Heart left ventricle (tissue), 16 donors: Measurements from ENCODE around the gene GRIPAP1. TPM values are rescaled to one million over a fixed set of nuclear protein-coding genes. Genes with fewer than 3 reads are reported as not detected.

ENCODE experiments used
- ATAC-seq, 4 donors: fragments of 200-7000 bp; cut with Tn5 transposase; one replicate each; pipeline ENCODE4 v1.9.1; 2020 to 2022; ENCODE audit warnings: moderate library complexity in 4 of 4, mild to moderate bottlenecking in 3 of 4, moderate number of reproducible peaks in 1 of 4
- DNase-seq, 5 donors: peaks; one replicate each; pipeline ENCODE4 v3.0.0-alpha.2; 2020
- H3K27ac ChIP-seq, 12 donors: fragments of 200-600 bp; sonication (generic) in 4 of 12; one replicate each; pipeline versions ENCODE4 v1.5.0 to v1.8.0; 2016 to 2022; ENCODE audit warnings: mild to moderate bottlenecking in 2 of 12
- H3K27me3 ChIP-seq, 9 donors: fragments of 200-600 bp; sonication (generic) in 2 of 9; one replicate each; pipeline versions ENCODE4 v1.5.1 to v1.8.0; 2016 to 2022; ENCODE audit warnings: mild to moderate bottlenecking in 3 of 9
- H3K36me3 ChIP-seq, 9 donors: fragments of 200-600 bp; sonication (generic) in 2 of 9; one replicate each; pipeline versions ENCODE4 v1.5.0 to v1.8.0; 2018 to 2022; ENCODE audit warnings: mild to moderate bottlenecking in 2 of 9
- H3K4me1 ChIP-seq, 12 donors: fragments of 200-600 bp; sonication (generic) in 4 of 12; one replicate each; pipeline versions ENCODE4 v1.5.0 to v1.8.0; 2016 to 2022; ENCODE audit warnings: mild to moderate bottlenecking in 3 of 12
- H3K4me3 ChIP-seq, 12 donors: fragments of 200-600 bp; sonication (generic) in 4 of 12; one replicate each; pipeline versions ENCODE4 v1.5.0 to v1.8.0; 2017 to 2022; ENCODE audit warnings: mild to moderate bottlenecking in 9 of 12, moderate library complexity in 4 of 12
- H3K9me3 ChIP-seq, 12 donors: fragments of 200-600 bp; sonication (generic) in 4 of 12; one replicate each; pipeline versions ENCODE4 v1.5.0 to v1.8.0; 2016 to 2022; ENCODE audit warnings: mild to moderate bottlenecking in 1 of 12
- POLR2A ChIP-seq, 2 donors: fragments of 450-650 bp; IDR thresholded peaks; one replicate each; pipeline ENCODE4 v1.6.1; 2017; ENCODE audit warnings: antibody characterized with exemption in 2 of 2, mild to moderate bottlenecking in 2 of 2, moderate library complexity in 2 of 2
- WGBS, 4 donors: extraction: QIAGEN DNeasy Blood & Tissue Kit in 2 of 4; methylation state at CpG; one replicate each; pipeline versions ENCODE4 v1.1.5 to v1.1.7; 2013 to 2018; 5-methylcytosine and 5-hydroxymethylcytosine counted together
- intact Hi-C, 10 donors: fragments of 100-400 bp; cut with DNase I; formaldehyde crosslinking; loops; one replicate each; pipeline versions ENCODE4 v1.11.1 to v1.14.2; 2022
- polyA plus RNA-seq, 2 donors: library from polyadenylated mRNA; stranded (reverse); fragments of 200-250 nt; gene quantifications; one replicate each; pipeline ENCODE4 v1.2.3, GENCODE V29; 2013
- total RNA-seq, 9 donors: library from RNA; depleted of rRNA in 2 of 9; stranded (reverse); fragments of >200 nt in 2 of 9; fragmentation: NEBNext Ultra II Directional in 3 of 9; extraction: Animal tissue kit (Norgen Biotek cat#: 25700) in 3 of 9; gene quantifications; one replicate each; pipeline versions ENCODE4 v1.1.0 to v1.2.4, GENCODE V29; 2016 to 2023
- TF ChIP-seq, protein P1 (sequence below), 12 donors: fragments of 200-600 bp; sonication (generic) in 4 of 12; IDR thresholded peaks; one replicate each; pipeline versions ENCODE4 v1.5.0 to v1.8.0; 2018 to 2022; ENCODE audit warnings: antibody characterized with exemption in 12 of 12, mild to moderate bottlenecking in 5 of 12
- donor health status: ischemic (EF 13 %, LVEDD 7.1; RV severe dilation, severe dysfunction).
- donor health status: healthy with polysubstance abuse.
- donor health status: DM: no; HTN: yes; CAD: no.
- donor health status: DM: no; HTN: no; CAD: no.
- donor health status: ischemic (EF 25% LVEDD 6.9; RV normal size, moderate dysfunction).
- donor health status: ischemic (EF 25% LVEDD 5.7; RV mildly dilated, moderate dysfunction).
- donor health status: healthy.
- donor health status: DM: yes; HTN: yes; CAD: no.
- donor health status: ischemic (EF 35%, LVEDD 5.7; RV mildly dilated, moderate dysfunction).
- donor health status: nonischemic (EF 11% LVEDD 7.7; RV severe dilation, severe dysfunction).
- donor health status: DM: yes; HTN: yes; CAD: no.
- donor health status: PGD.
- donor health status: ischemic (EF 29% LVEDD 5.4; RV normal size, mild dysfunction).
- donor health status: nonischemic (EF 23%, LVEDD 6.1; RV moderate dilation, normal function).

GRIPAP1 gene
- total and polyA plus RNA-seq, 11 donors, result 11.4 to 41.6 (median 19.4) TPM

DNA sequence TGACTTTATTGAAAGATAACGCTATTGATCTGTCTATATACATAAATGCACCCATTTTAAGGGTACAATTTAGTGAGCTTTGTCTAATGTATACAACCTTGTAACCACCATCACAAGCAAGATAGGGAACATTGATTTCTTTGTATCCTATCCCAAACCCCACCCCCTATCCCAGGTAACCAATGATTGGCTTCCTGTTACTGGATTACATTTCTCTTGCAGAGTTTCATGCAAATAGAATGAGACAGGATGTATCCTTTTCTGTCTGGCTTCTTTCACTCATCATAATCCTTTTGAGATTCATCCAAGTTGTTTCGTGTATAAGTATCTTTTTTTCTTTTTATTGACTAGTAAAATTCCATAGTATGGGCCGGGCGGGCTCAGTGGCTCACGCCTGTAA is 1.6 kb upstream of the GRIPAP1 start:
- Histone ChIP-seq H3K27me3 (no peaks in the 10 kb centered on the region), H3K4me1 (peaks cover 0 to 6% (median 0%) of the 10 kb centered on the region in 12 donors), H3K36me3 (peaks cover 0 to 6% (median 2%) of the 10 kb centered on the region in 9 donors), H3K4me3 (no peak overlapping the region), H3K9me3 (peaks cover 0 to 8% (median 0%) of the 10 kb centered on the region in 12 donors), H3K27ac (no peak overlapping the region)
- ATAC-seq, result no peak
- TF ChIP-seq, protein P1, sequence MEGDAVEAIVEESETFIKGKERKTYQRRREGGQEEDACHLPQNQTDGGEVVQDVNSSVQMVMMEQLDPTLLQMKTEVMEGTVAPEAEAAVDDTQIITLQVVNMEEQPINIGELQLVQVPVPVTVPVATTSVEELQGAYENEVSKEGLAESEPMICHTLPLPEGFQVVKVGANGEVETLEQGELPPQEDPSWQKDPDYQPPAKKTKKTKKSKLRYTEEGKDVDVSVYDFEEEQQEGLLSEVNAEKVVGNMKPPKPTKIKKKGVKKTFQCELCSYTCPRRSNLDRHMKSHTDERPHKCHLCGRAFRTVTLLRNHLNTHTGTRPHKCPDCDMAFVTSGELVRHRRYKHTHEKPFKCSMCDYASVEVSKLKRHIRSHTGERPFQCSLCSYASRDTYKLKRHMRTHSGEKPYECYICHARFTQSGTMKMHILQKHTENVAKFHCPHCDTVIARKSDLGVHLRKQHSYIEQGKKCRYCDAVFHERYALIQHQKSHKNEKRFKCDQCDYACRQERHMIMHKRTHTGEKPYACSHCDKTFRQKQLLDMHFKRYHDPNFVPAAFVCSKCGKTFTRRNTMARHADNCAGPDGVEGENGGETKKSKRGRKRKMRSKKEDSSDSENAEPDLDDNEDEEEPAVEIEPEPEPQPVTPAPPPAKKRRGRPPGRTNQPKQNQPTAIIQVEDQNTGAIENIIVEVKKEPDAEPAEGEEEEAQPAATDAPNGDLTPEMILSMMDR (IDR thresholded peaks at IDR 0.05), result no peak
- TF ChIP-seq POLR2A (IDR thresholded peaks at IDR 0.05), result no peak
- no peak for DNase-seq
- intact Hi-C loops, result loop anchor here in 3 of 10 donors (5.0 kb wide), 2 partner anchors 39 to 46 kb away; partner anchors contain the start of genes TFE3 (in 3 of the 3) and OTUD5 (in 1 of the 3)
- WGBS, 4 donors, result 80 to 91% (median 85%) methylated on average over 5 of the region's 5 CpGs

DNA sequence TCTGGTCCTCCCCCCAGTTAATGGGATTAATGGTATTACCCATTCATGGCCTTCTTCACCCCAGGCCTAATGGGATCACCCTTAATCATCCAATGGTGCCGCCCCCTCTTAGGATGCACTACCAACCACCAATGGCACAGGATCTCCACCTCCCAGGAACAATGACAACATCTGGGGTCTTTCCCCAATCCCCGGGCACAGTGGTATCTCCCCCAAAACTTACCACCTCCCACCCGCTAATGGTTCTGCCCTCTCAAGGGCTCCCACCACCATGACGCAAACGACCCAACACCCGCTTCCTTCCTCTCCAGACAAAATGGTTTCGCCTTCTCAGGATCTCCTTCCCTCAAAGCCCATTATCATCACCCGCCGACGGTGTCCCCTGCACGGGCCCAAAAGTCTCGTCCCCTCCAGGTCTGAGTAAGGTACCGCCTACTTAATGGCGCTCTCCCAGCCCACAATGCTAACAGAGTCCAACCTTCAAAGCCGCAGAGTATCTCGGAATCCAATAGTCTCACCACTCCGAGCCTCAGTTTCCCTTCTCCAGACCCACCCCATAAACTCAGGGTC is 458 bp downstream of the GRIPAP1 start:
- Histone ChIP-seq H3K4me1 (peaks cover 0 to 6% (median 0%) of the 10 kb centered on the region in 12 donors), H3K27ac (peak overlapping the region; percentile 62 to 95 (median 86)), H3K27me3 (peaks cover 0 to under 1% (median 0%) of the 10 kb centered on the region in 9 donors), H3K36me3 (peaks cover 0 to 21% (median 9%) of the 10 kb centered on the region in 9 donors), H3K9me3 (peaks cover 0 to 8% (median 0%) of the 10 kb centered on the region in 12 donors), H3K4me3 (peak overlapping the region; percentile 40 to 85 (median 72))
- intact Hi-C loops, result loop anchor here in 4 of 10 donors (1.0 to 5.0 kb wide), 3 partner anchors 41 to 44 kb away; partner anchors contain the start of genes TFE3 (in 4 of the 4) and OTUD5 (in 1 of the 4)
- ATAC-seq (peak; percentile 27 to 52 (median 34)), DNase-seq (peak in 2 of 5 donors; percentile 9 to 22)
- 3 to 42% (median 21%) methylated on average over 17 of the region's 17 CpGs for WGBS, 4 donors
- TF ChIP-seq POLR2A (IDR thresholded peaks at IDR 0.05), result no peak

DNA sequence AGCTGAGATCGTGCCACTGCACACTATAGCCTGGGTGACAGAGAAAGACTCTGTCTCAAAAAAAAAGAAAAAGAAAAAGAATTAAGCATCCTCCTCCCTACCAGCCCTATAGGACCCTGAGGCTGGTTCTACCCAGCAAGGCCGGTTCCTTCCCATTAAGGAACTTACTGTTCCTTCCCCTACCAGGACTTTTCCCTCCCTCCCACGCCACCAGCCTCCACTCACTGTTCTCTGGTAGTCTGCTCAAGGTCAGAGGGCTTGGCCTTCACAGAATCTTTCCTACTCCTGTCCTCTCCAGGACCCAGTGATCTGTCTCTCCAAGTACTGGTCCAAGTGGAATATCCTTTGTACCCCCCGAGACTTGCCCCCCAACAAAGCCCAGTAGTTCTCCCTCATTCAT is 1.4 kb downstream of the GRIPAP1 start:
- no peak for TF ChIP-seq POLR2A (IDR thresholded peaks at IDR 0.05)
- TF ChIP-seq, protein P1 (IDR thresholded peaks at IDR 0.05), result no peak
- intact Hi-C loops, result loop anchor here in 3 of 10 donors (5.0 kb wide), 2 partner anchors 42 to 43 kb away; partner anchors contain the start of genes TFE3 (in 3 of the 3) and OTUD5 (in 1 of the 3)
- Histone ChIP-seq H3K36me3 (peaks cover 0 to 22% (median 9%) of the 10 kb centered on the region in 9 donors), H3K4me3 (no peak overlapping the region), H3K27me3 (peaks cover 0 to 6% (median 0%) of the 10 kb centered on the region in 9 donors), H3K27ac (no peak overlapping the region), H3K9me3 (peaks cover 0 to 8% (median 0%) of the 10 kb centered on the region in 12 donors), H3K4me1 (peaks cover 0 to 6% (median 0%) of the 10 kb centered on the region in 12 donors)
- ATAC-seq (no peak), DNase-seq (no peak)
- WGBS, 4 donors, result 77 to 99% (median 87%) methylated on average over 4 of the region's 4 CpGs

DNA sequence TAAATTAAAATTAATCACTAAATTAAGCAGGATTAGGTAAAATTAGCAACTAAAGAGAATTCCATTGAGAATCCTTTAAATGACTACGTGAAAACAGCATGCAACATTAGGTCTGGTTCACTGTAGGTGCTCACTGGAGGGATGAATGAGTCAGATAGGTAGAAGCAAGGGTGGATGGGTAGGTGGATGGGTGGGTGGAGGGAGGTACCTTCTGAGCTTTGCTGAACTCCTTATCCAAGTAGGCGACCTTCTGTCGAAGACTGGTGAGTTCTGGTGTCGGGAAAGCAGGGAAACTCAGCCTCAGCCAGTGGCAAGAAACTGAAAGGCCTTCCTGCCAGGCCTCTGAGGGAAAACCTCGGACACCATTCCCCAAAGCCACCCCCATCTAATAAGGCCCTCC is 3.0 kb downstream of the GRIPAP1 start:
- H3K4me1 ChIP-seq, result peaks cover 0 to 6% (median 0%) of the 10 kb centered on the region in 12 donors
- TF ChIP-seq, protein P1 (IDR thresholded peaks at IDR 0.05), result no peak
- TF ChIP-seq POLR2A (IDR thresholded peaks at IDR 0.05), result no peak
- peaks cover 0 to 6% (median 0%) of the 10 kb centered on the region in 9 donors for H3K27me3 ChIP-seq
- no peak overlapping the region for H3K27ac ChIP-seq
- peaks cover 0 to 8% (median 0%) of the 10 kb centered on the region in 12 donors for H3K9me3 ChIP-seq
- ATAC-seq (no peak), DNase-seq (no peak)
- intact Hi-C loops, result no loop called here
- 75 to 96% (median 83%) methylated on average over 5 of the region's 5 CpGs for WGBS, 4 donors
- H3K36me3 ChIP-seq, result peaks cover 0 to 30% (median 17%) of the 10 kb centered on the region in 9 donors
- no peak overlapping the region for H3K4me3 ChIP-seq
